SK-MEL-5 (cell line): ENCODE measurements around the gene THRSP. TPM values are rescaled to one million over a fixed set of nuclear protein-coding genes. Genes with fewer than 3 reads are reported as not detected.

Source experiments
- DNase-seq: peaks from one replicate; pipeline ENCODE4 v3.0.0-alpha.2; 2016; ENCODE audit warnings: low read depth, low spot score
- in situ Hi-C: cut with HindIII; loops from 2 replicates; pipeline ENCODE4 v1.10.0; 2016; ENCODE audit warnings: low sequenced_read_pairs, high pct_unique_total_duplicates, low pct_unique_long_range_greater_than_20kb
- total RNA-seq: library from RNA; depleted of rRNA; stranded (reverse); fragments of >200 nt; shearing (Covaris generic); gene quantifications from 2 replicates; pipeline ENCODE4 v1.2.3, GENCODE V29; 2014; rRNA removed

Gene THRSP
- total RNA-seq, 1 experiment from 2014 or later = not detected

- no peak for DNase-seq
- in situ Hi-C loops = no loop called here
Measured at GRCh38 chr11:78110351-78110750, 46.7 kb downstream of the THRSP start.

GRCh38 chr11:78110830-78111229, 47.2 kb downstream of the THRSP start:
- in situ Hi-C loops = no loop called here
- no peak for DNase-seq

GRCh38 chr11:78111298-78111697, 47.6 kb downstream of the THRSP start:
- no peak for DNase-seq
- in situ Hi-C loops = no loop called here

GRCh38 chr11:78112582-78113275, 49.1 kb downstream of the THRSP start:
- no peak for DNase-seq
- in situ Hi-C loops = no loop called here

Other genes starting within 250 kb of the THRSP start
- gene RSF1, start 243.1 kb upstream of the THRSP start, total RNA-seq = 12.1 and 12.3 TPM in 2 replicates
- 6.5 and 7.3 TPM in 2 replicates for gene AAMDC, start 242.7 kb upstream of the THRSP start, total RNA-seq
- gene INTS4, start 69.2 kb upstream of the THRSP start, total RNA-seq = 28.7 and 30.3 TPM in 2 replicates
- gene KCTD14, start 40.6 kb upstream of the THRSP start, total RNA-seq = 0.80 TPM in 1 of 2 replicates, not detected in the other
- 182 and 191 TPM in 2 replicates for gene NDUFC2, start 16.0 kb downstream of the THRSP start, total RNA-seq
- gene ALG8, start 75.8 kb downstream of the THRSP start, total RNA-seq = 118 and 124 TPM in 2 replicates
- 5.8 and 6.0 TPM in 2 replicates for gene KCTD21, start 124.8 kb downstream of the THRSP start, total RNA-seq
- 5.4 and 5.6 TPM in 2 replicates for gene USP35, start 125.1 kb downstream of the THRSP start, total RNA-seq